BLaER1 (cell line): ENCODE data around the gene GNL1.
"Not testable (repeated sequence)": the region's sequence is repeated elsewhere in the genome, so short reads cannot be mapped to it uniquely, and the experiment has no call there.

Experiments
- H3K27ac ChIP-seq: shearing (Covaris generic); formaldehyde crosslinking; 2 replicates; pipeline ENCODE4 v1.8.1; 2022
- H3K27me3 ChIP-seq: shearing (Covaris generic); formaldehyde crosslinking; 2 replicates; pipeline ENCODE4 v1.8.1; 2022
- H3K36me3 ChIP-seq: shearing (Covaris generic); formaldehyde crosslinking; 2 replicates; pipeline ENCODE4 v1.8.1; 2022
- H3K4me1 ChIP-seq: shearing (Covaris generic); formaldehyde crosslinking; 2 replicates; pipeline ENCODE4 v1.8.1; 2022
- H3K4me2 ChIP-seq: shearing (Covaris generic); formaldehyde crosslinking; 2 replicates; pipeline ENCODE4 v1.8.1; 2022
- H3K4me3 ChIP-seq: shearing (Covaris generic); formaldehyde crosslinking; 2 replicates; pipeline ENCODE4 v1.8.1; 2022
- H3K9ac ChIP-seq: shearing (Covaris generic); formaldehyde crosslinking; 2 replicates; pipeline ENCODE4 v1.8.1; 2022
- H3K9me3 ChIP-seq: shearing (Covaris generic); formaldehyde crosslinking; 2 replicates; pipeline ENCODE4 v1.8.1; 2022
- H4K20me1 ChIP-seq: shearing (Covaris generic); formaldehyde crosslinking; 2 replicates; pipeline ENCODE4 v1.8.1; 2022
- Cebpa-rat ChIP-seq: shearing (Covaris generic); IDR thresholded peaks from 2 replicates; pipeline ENCODE4 v1.8.1; 2022

GNL1 gene

GRCh38 chr6:30537931-30538330 lies 18.4 kb downstream of the GNL1 start:
- Histone ChIP-seq H3K9ac (no peak overlapping the region), H3K36me3 (no peaks in the 10 kb centered on the region), H3K4me2 (no peak overlapping the region), H4K20me1 (no peaks in the 10 kb centered on the region), H3K27me3 (no peaks in the 10 kb centered on the region), H3K4me3 (no peak overlapping the region), H3K27ac (no peak overlapping the region), H3K9me3 (no peaks in the 10 kb centered on the region), H3K4me1 (peaks cover 20% of the 10 kb centered on the region)
- TF ChIP-seq Cebpa-rat = no peak

GRCh38 chr6:30533460-30534294 lies 22.6 kb downstream of the GNL1 start:
- no peak for TF ChIP-seq Cebpa-rat
- Histone ChIP-seq H4K20me1 (no peaks in the 10 kb centered on the region), H3K27me3 (no peaks in the 10 kb centered on the region), H3K4me1 (peaks cover 21% of the 10 kb centered on the region; the same call in 1 of the 2 replicates), H3K4me2 (peak overlapping the region; percentile 42), H3K9me3 (peaks cover 4% of the 10 kb centered on the region; the same call in 1 of the 2 replicates), H3K4me3 (no peak overlapping the region), H3K9ac (no peak overlapping the region), H3K36me3 (no peaks in the 10 kb centered on the region), H3K27ac (no peak overlapping the region)

- Histone ChIP-seq H3K9me3 (peaks cover 4% of the 10 kb centered on the region; the same call in 1 of the 2 replicates), H3K9ac (no peak overlapping the region), H3K4me3 (no peak overlapping the region), H3K4me1 (peaks cover 34% of the 10 kb centered on the region), H3K36me3 (no peaks in the 10 kb centered on the region), H3K27me3 (no peaks in the 10 kb centered on the region), H3K4me2 (no peak overlapping the region), H3K27ac (no peak overlapping the region), H4K20me1 (no peaks in the 10 kb centered on the region)
- TF ChIP-seq Cebpa-rat = no peak
Measured at GRCh38 chr6:30530014-30530413, 26.3 kb downstream of the GNL1 start.

- H3K27ac ChIP-seq, H3K36me3 ChIP-seq, H3K27me3 ChIP-seq, H3K9me3 ChIP-seq, H3K4me3 ChIP-seq, H3K4me2 ChIP-seq, H3K9ac ChIP-seq, H4K20me1 ChIP-seq: not testable (repeated sequence)
- peaks cover 34% of the 10 kb centered on the region for H3K4me1 ChIP-seq
Measured at GRCh38 chr6:30529349-30529875, 26.9 kb downstream of the GNL1 start.

GRCh38 chr6:30526444-30526843 lies 29.8 kb downstream of the GNL1 start:
- H4K20me1 ChIP-seq, H3K27ac ChIP-seq, H3K27me3 ChIP-seq, H3K4me3 ChIP-seq, H3K9me3 ChIP-seq, H3K4me2 ChIP-seq, H3K36me3 ChIP-seq, H3K9ac ChIP-seq: not testable (repeated sequence)
- peaks cover 18% of the 10 kb centered on the region for H3K4me1 ChIP-seq

GRCh38 chr6:30521952-30522351 lies 34.3 kb downstream of the GNL1 start:
- not testable (repeated sequence) for H3K4me3 ChIP-seq, H4K20me1 ChIP-seq, H3K36me3 ChIP-seq, H3K4me2 ChIP-seq, H3K9ac ChIP-seq, H3K27me3 ChIP-seq, H3K27ac ChIP-seq
- Histone ChIP-seq H3K9me3 (peaks cover 48% of the 10 kb centered on the region), H3K4me1 (peaks cover 15% of the 10 kb centered on the region)

- Histone ChIP-seq H3K9me3 (peaks cover 48% of the 10 kb centered on the region), H3K4me1 (peaks cover 18% of the 10 kb centered on the region)
- not testable (repeated sequence) for H4K20me1 ChIP-seq, H3K36me3 ChIP-seq, H3K9ac ChIP-seq, H3K27me3 ChIP-seq, H3K4me2 ChIP-seq, H3K4me3 ChIP-seq, H3K27ac ChIP-seq
Measured at GRCh38 chr6:30521082-30521481, 35.2 kb downstream of the GNL1 start.

GRCh38 chr6:30520522-30520921 lies 35.8 kb downstream of the GNL1 start:
- Histone ChIP-seq H3K36me3 (no peaks in the 10 kb centered on the region), H3K9me3 (peaks cover 48% of the 10 kb centered on the region), H3K4me2 (no peak overlapping the region), H4K20me1 (no peaks in the 10 kb centered on the region), H3K4me1 (peaks cover 22% of the 10 kb centered on the region), H3K4me3 (no peak overlapping the region), H3K27me3 (no peaks in the 10 kb centered on the region), H3K9ac (no peak overlapping the region), H3K27ac (no peak overlapping the region)
- TF ChIP-seq Cebpa-rat = no peak

- not testable (repeated sequence) for H3K9ac ChIP-seq, H3K36me3 ChIP-seq, H4K20me1 ChIP-seq, H3K4me2 ChIP-seq, H3K4me3 ChIP-seq, H3K27me3 ChIP-seq
- H3K27ac ChIP-seq = peak overlapping the region; percentile 97; the same call in 1 of the 2 replicates
- H3K4me1 ChIP-seq = peaks cover 41% of the 10 kb centered on the region
- H3K9me3 ChIP-seq = peaks cover 48% of the 10 kb centered on the region
Measured at GRCh38 chr6:30518505-30519145, 37.7 kb downstream of the GNL1 start.

GRCh38 chr6:30517767-30518504 lies 38.4 kb downstream of the GNL1 start:
- peak overlapping the region; percentile 97 for H3K27ac ChIP-seq

More at GRCh38 chr6:30517767-30518504, 38.4 kb downstream of the GNL1 start:
- not testable (repeated sequence) for H4K20me1 ChIP-seq, H3K27me3 ChIP-seq, H3K9ac ChIP-seq, H3K36me3 ChIP-seq
- H3K4me1 ChIP-seq = peaks cover 48% of the 10 kb centered on the region
- H3K9me3 ChIP-seq = peaks cover 48% of the 10 kb centered on the region
- peak overlapping the region; percentile 34; the same call in 1 of the 2 replicates for H3K4me3 ChIP-seq
- H3K4me2 ChIP-seq = 0 out of 2 replicates have a peak overlapping the region, but pooled peaks have one; percentile 34
